Coronary artery (tissue), 2 donors: ENCODE results near the gene FEV.
A peak's percentile ranks its signal among the peaks of the same experiment; 100 is the strongest.

Experiments
- DNase-seq: peaks from one replicate; pipeline ENCODE4 v3.0.0-alpha.2; 2017; ENCODE audit warnings: low spot score
- H3K27ac ChIP-seq, 2 donors: fragments of 200-600 bp; sonication (generic); one replicate each; pipeline ENCODE4 v1.5.1; 2016 to 2019
- H3K4me3 ChIP-seq: fragments of 200-600 bp; sonication (generic); 2 replicates; pipeline ENCODE4 v1.5.1; 2016; ENCODE audit warnings: mild to moderate bottlenecking, moderate library complexity
- CTCF ChIP-seq: fragments of 200-600 bp; sonication (generic); IDR thresholded peaks from one replicate; pipeline ENCODE4 v1.5.1; 2019; ENCODE audit warnings: antibody characterized with exemption

FEV gene

GRCh38 chr2:219002395-219003266, 17.6 kb upstream of the FEV start:
- no peak for DNase-seq
- Histone ChIP-seq H3K27ac (no peak overlapping the region), H3K4me3 (peak overlapping the region; percentile 57)
- peak; percentile 4 for TF ChIP-seq CTCF

GRCh38 chr2:219001577-219002394, 16.8 kb upstream of the FEV start:
- DNase-seq, result no peak
- no peak for TF ChIP-seq CTCF
- Histone ChIP-seq H3K4me3 (peak overlapping the region; percentile 57), H3K27ac (no peak overlapping the region)

GRCh38 chr2:219001100-219001576, 16.2 kb upstream of the FEV start:
- no peak for DNase-seq
- Histone ChIP-seq H3K27ac (no peak overlapping the region), H3K4me3 (peak overlapping the region; percentile 57)
- no peak for TF ChIP-seq CTCF

GRCh38 chr2:219000569-219000960, 15.6 kb upstream of the FEV start:
- Histone ChIP-seq H3K27ac (no peak overlapping the region), H3K4me3 (no peak overlapping the region)
- no peak for DNase-seq
- no peak for TF ChIP-seq CTCF

- Histone ChIP-seq H3K27ac (no peak overlapping the region), H3K4me3 (no peak overlapping the region)
- DNase-seq, result no peak
- TF ChIP-seq CTCF, result no peak
Measured at GRCh38 chr2:218999881-219000568, 15.0 kb upstream of the FEV start.

- no peak overlapping the region for H3K4me3 ChIP-seq
- no peak for DNase-seq
- no peak overlapping the region for H3K27ac ChIP-seq
- TF ChIP-seq CTCF, result no peak
Measured at GRCh38 chr2:218999021-218999880, 14.3 kb upstream of the FEV start.
